Breast epithelium (tissue), 3 donors: ENCODE measurements around the gene MYO1A.

Experiments
- POLR2A ChIP-seq: fragments of 450-650 bp; IDR thresholded peaks from one replicate; pipeline ENCODE4 v1.6.1; 2016; ENCODE audit warnings: antibody characterized with exemption, mild to moderate bottlenecking, moderate library complexity
- POLR2AphosphoS5 ChIP-seq, 3 donors: sonication (generic); formaldehyde crosslinking; IDR thresholded peaks; one replicate each; pipeline ENCODE4 v1.6.1; 2017; ENCODE audit warnings: antibody characterized with exemption in 3 of 3
- TF ChIP-seq, protein P1 (sequence below), 3 donors: fragments of 450-650 bp; IDR thresholded peaks; one replicate each; pipeline ENCODE4 v1.5.1; 2016 to 2017; ENCODE audit warnings: antibody characterized with exemption in 3 of 3, mild to moderate bottlenecking in 3 of 3, moderate library complexity in 3 of 3

DNA sequence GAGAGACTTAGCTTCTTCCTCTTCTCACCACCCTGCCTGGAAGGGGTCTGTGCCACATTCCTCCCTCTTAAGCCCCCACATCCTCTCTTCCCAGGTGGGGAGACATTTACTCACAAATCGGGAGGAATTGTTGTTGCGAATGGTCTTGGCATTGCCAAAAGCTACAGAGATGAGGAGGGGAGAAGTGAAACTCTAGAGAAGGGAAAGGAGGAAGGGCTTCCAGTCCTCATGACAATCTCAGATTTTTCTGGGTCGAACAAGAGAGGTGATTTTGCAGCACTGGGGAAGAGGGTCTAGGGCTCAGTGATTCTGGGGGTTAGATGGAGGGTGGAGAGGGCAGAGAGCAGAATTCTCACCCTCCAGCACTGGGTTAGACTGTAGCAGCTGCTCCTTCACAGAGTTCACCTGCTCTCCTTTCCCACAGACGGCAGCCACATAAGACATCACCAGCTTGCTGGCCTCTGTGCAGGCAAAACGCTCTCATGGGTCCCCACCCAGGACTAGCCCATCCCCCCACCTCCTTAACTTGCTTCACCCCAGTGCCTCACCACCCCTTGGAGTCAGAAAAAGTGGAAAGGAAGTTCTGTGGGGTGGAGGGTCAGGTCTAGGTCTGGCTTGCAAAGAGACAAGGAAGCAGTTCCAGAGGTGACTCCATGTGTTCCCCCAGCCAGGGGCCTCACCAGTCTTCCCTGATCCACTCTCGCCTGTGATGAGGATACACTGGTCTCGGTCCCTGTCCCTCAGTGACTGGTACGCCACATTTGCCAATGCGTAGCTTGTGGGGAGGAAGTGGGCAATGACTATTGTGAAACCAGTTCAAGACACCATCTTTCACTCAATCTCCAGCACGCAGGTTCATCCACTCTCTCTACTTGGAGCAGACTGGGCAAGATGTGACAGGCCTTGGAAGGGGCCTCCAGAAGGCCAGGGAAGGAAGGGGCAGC lies 2.7 kb downstream of the MYO1A start:
- TF ChIP-seq, protein P1, sequence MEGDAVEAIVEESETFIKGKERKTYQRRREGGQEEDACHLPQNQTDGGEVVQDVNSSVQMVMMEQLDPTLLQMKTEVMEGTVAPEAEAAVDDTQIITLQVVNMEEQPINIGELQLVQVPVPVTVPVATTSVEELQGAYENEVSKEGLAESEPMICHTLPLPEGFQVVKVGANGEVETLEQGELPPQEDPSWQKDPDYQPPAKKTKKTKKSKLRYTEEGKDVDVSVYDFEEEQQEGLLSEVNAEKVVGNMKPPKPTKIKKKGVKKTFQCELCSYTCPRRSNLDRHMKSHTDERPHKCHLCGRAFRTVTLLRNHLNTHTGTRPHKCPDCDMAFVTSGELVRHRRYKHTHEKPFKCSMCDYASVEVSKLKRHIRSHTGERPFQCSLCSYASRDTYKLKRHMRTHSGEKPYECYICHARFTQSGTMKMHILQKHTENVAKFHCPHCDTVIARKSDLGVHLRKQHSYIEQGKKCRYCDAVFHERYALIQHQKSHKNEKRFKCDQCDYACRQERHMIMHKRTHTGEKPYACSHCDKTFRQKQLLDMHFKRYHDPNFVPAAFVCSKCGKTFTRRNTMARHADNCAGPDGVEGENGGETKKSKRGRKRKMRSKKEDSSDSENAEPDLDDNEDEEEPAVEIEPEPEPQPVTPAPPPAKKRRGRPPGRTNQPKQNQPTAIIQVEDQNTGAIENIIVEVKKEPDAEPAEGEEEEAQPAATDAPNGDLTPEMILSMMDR (IDR thresholded peaks at IDR 0.05), result no peak
- TF ChIP-seq POLR2AphosphoS5 (IDR thresholded peaks at IDR 0.05) (no peak), POLR2A (no peak)
